Stomach (tissue), 9 donors: ENCODE results near the gene LBR. TPM values are rescaled to one million over a fixed set of nuclear protein-coding genes. Genes with fewer than 3 reads are reported as not detected.
"Not testable (repeated sequence)": the region's sequence is repeated elsewhere in the genome, so short reads cannot be mapped to it uniquely, and the experiment has no call there.

Experiments
- DNase-seq, 2 donors: peaks; one replicate each; pipeline versions ENCODE4 v3.0.0 to v3.0.0-alpha.2; 2013 to 2019
- H3K27ac ChIP-seq, 5 donors: fragments of 200-600 bp in 4 of 5; sonication (generic) in 4 of 5; one replicate each; pipeline ENCODE4 v1.5.1; 2013 to 2019; ENCODE audit warnings: mild to moderate bottlenecking in 1 of 5, moderate library complexity in 1 of 5
- H3K27me3 ChIP-seq, 3 donors: fragments of 200-600 bp; sonication (generic); one replicate each; pipeline ENCODE4 v1.5.1; 2017 to 2019; ENCODE audit warnings: mixed run types in 1 of 3
- H3K36me3 ChIP-seq, 4 donors: fragments of 200-600 bp; sonication (generic); 1 replicate in 3 of 4; 2 replicates in 1 of 4; pipeline ENCODE4 v1.5.1; 2016 to 2019
- H3K4me1 ChIP-seq, 4 donors: fragments of 200-600 bp; sonication (generic); one replicate each; pipeline ENCODE4 v1.5.1; 2016 to 2019
- H3K4me3 ChIP-seq, 4 donors: fragments of 200-600 bp; sonication (generic) in 3 of 4; one replicate each; pipeline ENCODE4 v1.5.1; 2016 to 2019; ENCODE audit warnings: mild to moderate bottlenecking in 1 of 4
- H3K9me3 ChIP-seq, 4 donors: fragments of 200-600 bp; sonication (generic); one replicate each; pipeline ENCODE4 v1.5.1; 2016 to 2019
- EP300 ChIP-seq: sonication (generic); formaldehyde crosslinking; IDR thresholded peaks from one replicate; pipeline ENCODE4 v1.6.1; 2017; ENCODE audit warnings: antibody characterized with exemption
- POLR2A ChIP-seq, 4 donors: fragments of 450-650 bp; IDR thresholded peaks; one replicate each; pipeline ENCODE4 v1.6.1; 2016; ENCODE audit warnings: antibody characterized with exemption in 4 of 4, control low read depth in 2 of 4, mild to moderate bottlenecking in 1 of 4, moderate library complexity in 1 of 4
- POLR2AphosphoS5 ChIP-seq, 3 donors: sonication (generic); formaldehyde crosslinking; IDR thresholded peaks; one replicate each; pipeline ENCODE4 v1.6.1; 2016; ENCODE audit warnings: antibody characterized with exemption in 3 of 3
- WGBS, 5 donors: extraction: QIAGEN DNeasy Blood & Tissue Kit in 3 of 5; methylation state at CpG; one replicate each; pipeline versions ENCODE4 v1.1.5 to v1.1.7; 2013 to 2018; 5-methylcytosine and 5-hydroxymethylcytosine counted together
- intact Hi-C: fragments of 100-400 bp; cut with DNase I; formaldehyde crosslinking; loops from one replicate; pipeline ENCODE4 v1.15.1; 2023; ENCODE audit warnings: low total_unique reads
- polyA plus RNA-seq, 3 donors: library from polyadenylated mRNA; stranded (reverse); fragments of 200-250 nt; gene quantifications; one replicate each; pipeline ENCODE4 v1.2.3, GENCODE V29; 2013
- total RNA-seq, 5 donors: library from RNA; depleted of rRNA; stranded (reverse); fragments of >200 nt; gene quantifications; one replicate each; pipeline versions ENCODE4 v1.1.0 to v1.2.3, GENCODE V29; 2014 to 2016
- TF ChIP-seq, protein P1 (sequence below), 7 experiments: fragments of 450-650 bp in 4 of 7; fragments of 200-600 bp in 3 of 7; sonication (generic) in 3 of 7; IDR thresholded peaks; one replicate each; pipeline ENCODE4 v1.5.1; 2016 to 2019; ENCODE audit warnings: antibody characterized with exemption in 7 of 7, control low read depth in 2 of 7, mild to moderate bottlenecking in 1 of 7
- donor health status: healthy with polysubstance abuse.
- donor health status: Bipolar disorder and iron deficiency.
- donor health status: healthy.

The LBR gene
- total and polyA plus RNA-seq, 8 donors: 6.9 to 159 (median 54.3) TPM

- TF ChIP-seq POLR2AphosphoS5 (IDR thresholded peaks at IDR 0.05): no peak
- no peak for TF ChIP-seq EP300
- TF ChIP-seq POLR2A (IDR thresholded peaks at IDR 0.05): no peak
- TF ChIP-seq, protein P1, sequence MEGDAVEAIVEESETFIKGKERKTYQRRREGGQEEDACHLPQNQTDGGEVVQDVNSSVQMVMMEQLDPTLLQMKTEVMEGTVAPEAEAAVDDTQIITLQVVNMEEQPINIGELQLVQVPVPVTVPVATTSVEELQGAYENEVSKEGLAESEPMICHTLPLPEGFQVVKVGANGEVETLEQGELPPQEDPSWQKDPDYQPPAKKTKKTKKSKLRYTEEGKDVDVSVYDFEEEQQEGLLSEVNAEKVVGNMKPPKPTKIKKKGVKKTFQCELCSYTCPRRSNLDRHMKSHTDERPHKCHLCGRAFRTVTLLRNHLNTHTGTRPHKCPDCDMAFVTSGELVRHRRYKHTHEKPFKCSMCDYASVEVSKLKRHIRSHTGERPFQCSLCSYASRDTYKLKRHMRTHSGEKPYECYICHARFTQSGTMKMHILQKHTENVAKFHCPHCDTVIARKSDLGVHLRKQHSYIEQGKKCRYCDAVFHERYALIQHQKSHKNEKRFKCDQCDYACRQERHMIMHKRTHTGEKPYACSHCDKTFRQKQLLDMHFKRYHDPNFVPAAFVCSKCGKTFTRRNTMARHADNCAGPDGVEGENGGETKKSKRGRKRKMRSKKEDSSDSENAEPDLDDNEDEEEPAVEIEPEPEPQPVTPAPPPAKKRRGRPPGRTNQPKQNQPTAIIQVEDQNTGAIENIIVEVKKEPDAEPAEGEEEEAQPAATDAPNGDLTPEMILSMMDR (IDR thresholded peaks at IDR 0.05): no peak
- no peaks in the 10 kb centered on the region for H3K36me3 ChIP-seq
- H3K4me3 ChIP-seq: no peak overlapping the region
- intact Hi-C loops: no loop called here
- H3K27me3 ChIP-seq: no peaks in the 10 kb centered on the region
- 86 to 97% (median 94%) methylated on average over 4 of the region's 4 CpGs for WGBS, 5 donors
- H3K9me3 ChIP-seq: no peaks in the 10 kb centered on the region
- no peak overlapping the region for H3K27ac ChIP-seq
- DNase-seq: no peak
- no peaks in the 10 kb centered on the region for H3K4me1 ChIP-seq
Measured at GRCh38 chr1:225389843-225390242, 38.0 kb downstream of the LBR start.

- no peak for DNase-seq
- TF ChIP-seq EP300 (no peak), POLR2AphosphoS5 (IDR thresholded peaks at IDR 0.05) (no peak), POLR2A (IDR thresholded peaks at IDR 0.05) (no peak)
- TF ChIP-seq, protein P1 (IDR thresholded peaks at IDR 0.05): no peak
- Histone ChIP-seq H3K36me3 (no peaks in the 10 kb centered on the region), H3K9me3 (no peaks in the 10 kb centered on the region), H3K27ac (no peak overlapping the region), H3K4me3 (no peak overlapping the region), H3K4me1 (no peaks in the 10 kb centered on the region), H3K27me3 (no peaks in the 10 kb centered on the region)
- intact Hi-C loops: no loop called here
- 71 to 84% (median 79%) methylated on average over 4 of the region's 4 CpGs for WGBS, 5 donors
Measured at GRCh38 chr1:225388372-225388771, 39.5 kb downstream of the LBR start.

DNA sequence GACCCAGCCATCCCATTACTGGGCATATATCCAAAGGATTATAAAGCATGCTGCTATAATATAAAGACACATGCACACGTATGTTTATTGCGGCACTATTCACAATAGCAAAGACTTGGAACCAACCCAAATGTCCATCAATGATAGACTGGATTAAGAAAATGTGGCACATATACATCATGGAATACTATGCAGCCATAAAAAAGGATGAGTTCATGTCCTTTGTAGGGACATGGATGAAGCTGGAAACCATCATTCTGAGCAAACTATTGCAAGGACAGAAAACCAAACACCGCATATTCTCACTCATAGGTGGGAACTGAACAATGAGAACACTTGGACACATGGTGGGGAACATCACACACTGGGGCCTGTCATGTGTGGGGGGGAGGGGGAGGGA is 41.0 kb downstream of the LBR start:
- DNase-seq, H3K27ac ChIP-seq, H3K36me3 ChIP-seq, H3K4me1 ChIP-seq, H3K9me3 ChIP-seq, H3K4me3 ChIP-seq, H3K27me3 ChIP-seq, intact Hi-C loops: not testable (repeated sequence)
- 86 to 100% (median 95%) methylated on average over 3 of the region's 3 CpGs for WGBS, 5 donors

- no peak for TF ChIP-seq POLR2A (IDR thresholded peaks at IDR 0.05)
- TF ChIP-seq, protein P1 (IDR thresholded peaks at IDR 0.05): no peak
- no peak for TF ChIP-seq POLR2AphosphoS5 (IDR thresholded peaks at IDR 0.05)
- no peak for TF ChIP-seq EP300
- Histone ChIP-seq H3K36me3 (no peaks in the 10 kb centered on the region), H3K9me3 (no peaks in the 10 kb centered on the region), H3K27ac (no peak overlapping the region), H3K4me1 (no peaks in the 10 kb centered on the region), H3K27me3 (no peaks in the 10 kb centered on the region), H3K4me3 (no peak overlapping the region)
- 86 to 100% (median 97%) methylated on average over 1 of the region's 1 CpG for WGBS, 5 donors
- intact Hi-C loops: no loop called here
- DNase-seq: no peak
Measured at GRCh38 chr1:225380691-225381090, 47.1 kb downstream of the LBR start.

GRCh38 chr1:225378880-225379279 is 49.0 kb downstream of the LBR start:
- DNase-seq: peak in 1 of 2 donors; percentile 42
- intact Hi-C loops: no loop called here

More at GRCh38 chr1:225378880-225379279, 49.0 kb downstream of the LBR start:
- Histone ChIP-seq H3K27me3 (no peaks in the 10 kb centered on the region), H3K27ac (no peak overlapping the region), H3K36me3 (no peaks in the 10 kb centered on the region), H3K9me3 (no peaks in the 10 kb centered on the region), H3K4me1 (no peaks in the 10 kb centered on the region), H3K4me3 (no peak overlapping the region)
- 33 to 46% (median 44%) methylated on average over 10 of the region's 10 CpGs for WGBS, 5 donors
- TF ChIP-seq POLR2A (IDR thresholded peaks at IDR 0.05): no peak
- no peak for TF ChIP-seq POLR2AphosphoS5 (IDR thresholded peaks at IDR 0.05)
- TF ChIP-seq EP300: no peak
- TF ChIP-seq, protein P1 (IDR thresholded peaks at IDR 0.05): no peak
